ENCODE measurements around the gene ARL13B. TPM values are rescaled to one million over a fixed set of nuclear protein-coding genes. Genes with fewer than 3 reads are reported as not detected.

The ARL13B gene
- total and polyA plus RNA-seq, 2 donors (not counting 3 experiments of a cell fraction or from before 2014, with no cell fraction given) = 3.8 to 8.6 TPM

DNA sequence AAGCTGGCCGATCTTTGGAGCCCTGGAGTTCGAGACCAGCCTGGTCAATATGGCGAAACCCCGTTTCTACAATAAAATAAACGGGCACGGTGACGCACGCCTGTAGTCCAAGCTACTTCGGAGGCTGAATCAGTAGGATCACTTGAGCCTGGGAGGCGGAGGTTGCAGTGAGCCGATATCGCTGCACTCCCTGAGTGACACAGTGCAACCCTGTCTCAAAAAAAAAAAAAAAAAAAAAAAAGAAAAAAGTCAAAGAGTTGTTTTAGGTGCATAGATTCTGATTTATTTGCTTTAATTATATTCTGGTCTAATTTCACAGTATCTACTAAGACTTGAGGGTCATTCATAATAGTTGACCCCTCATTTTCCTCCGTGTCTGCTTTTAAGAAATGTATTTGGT lies 1.7 kb downstream of the ARL13B start:
- no peak overlapping the region for H2AFZ ChIP-seq (ENCODE audit: low read depth, low read length)
- H4K20me1 ChIP-seq (replicated peaks; ENCODE audit: control insufficient read depth, extremely low read depth, insufficient read depth, low read length) = no peaks in the 10 kb centered on the region
- no peak overlapping the region for H3K9ac ChIP-seq (replicated peaks; ENCODE audit: extremely low read depth, insufficient read depth, low read length)
- no TSS peak for BruUV-seq (replicated peaks)
- intact Hi-C loops (cut with micrococcal nuclease) = loop anchor here (2.0 kb wide), 1 partner anchor 23 kb away; no protein-coding TSS in a partner anchor
- FAIRE-seq = no peak
- H3K4me3 ChIP-seq (replicated peaks in 1 of 3; ENCODE audit: insufficient read depth in 1 of 3, low read depth in 1 of 3, low read length in 3 of 3) = no peak overlapping the region
- ChIA-PET CTCF (interaction anchor here (1.0 to 1.1 kb wide), 2 partner anchors 9 to 88 kb away, joined by 3 to 4 read pairs; no protein-coding TSS in a partner anchor), POLR2A (no interaction called here)
- H3K27ac ChIP-seq (ENCODE audit: insufficient read depth, low read depth, low read length) = no peak overlapping the region
- H3K4me1 ChIP-seq (ENCODE audit: control insufficient read depth, extremely low read depth, insufficient read depth, low read length) = peaks cover 15% of the 10 kb centered on the region
- no peaks in the 10 kb centered on the region for H3K9me3 ChIP-seq (replicated peaks; ENCODE audit: control insufficient read depth, insufficient read depth, low read length)
- dilution Hi-C loops (cut with MboI; ENCODE audit: extremely low pct_ligation_motif_present, low sequenced_read_pairs) = no loop called here
- H3K36me3 ChIP-seq (ENCODE audit: control insufficient read depth in 2 of 2, extremely low read depth in 1 of 2, insufficient read depth in 2 of 2, low read length in 2 of 2) = no peaks in the 10 kb centered on the region
- H3K4me2 ChIP-seq (ENCODE audit: insufficient read depth, low read length) = peak overlapping the region; percentile 98
- no peaks in the 10 kb centered on the region for H3K9me1 ChIP-seq (replicated peaks; ENCODE audit: control insufficient read depth, extremely low read depth, insufficient read depth, low read length)
- no peak for DNase-seq (ENCODE audit: low read depth, low spot score)
- peaks cover 17% of the 10 kb centered on the region for H3K79me2 ChIP-seq (ENCODE audit: control insufficient read depth, insufficient read depth, low read length)
- H3K27me3 ChIP-seq (ENCODE audit: control insufficient read depth in 2 of 2, insufficient read depth in 2 of 2, low read length in 2 of 2) = peaks cover 0 to 1% of the 10 kb centered on the region in 2 experiments
- TF ChIP-seq FOS (IDR thresholded peaks at IDR 0.05; ENCODE audit: borderline replicate concordance, insufficient read depth, low read length) (no peak), CTCF (IDR thresholded peaks at IDR 0.05; ENCODE audit: extremely low read depth in 1 of 2, insufficient read depth in 1 of 2, low read depth in 1 of 2, low read length in 2 of 2) (no peak), JUN (IDR thresholded peaks at IDR 0.05; ENCODE audit: borderline replicate concordance, insufficient read depth, insufficient read length, low read depth) (no peak), POLR2AphosphoS5 (IDR thresholded peaks at IDR 0.05; ENCODE audit: insufficient read depth, low read depth, low read length) (no peak), GATA2 (IDR thresholded peaks at IDR 0.05; ENCODE audit: insufficient read depth, insufficient read length, low read depth, low read length) (no peak), POLR2A (IDR thresholded peaks at IDR 0.05; ENCODE audit: low read depth, low read length) (no peak), EZH2 (IDR thresholded peaks at IDR 0.05; ENCODE audit: borderline replicate concordance, low read depth, low read length, severe bottlenecking) (no peak), MYC (IDR thresholded peaks at IDR 0.05; ENCODE audit: low read depth, low read length) (no peak)
- TF ChIP-seq, protein P1, sequence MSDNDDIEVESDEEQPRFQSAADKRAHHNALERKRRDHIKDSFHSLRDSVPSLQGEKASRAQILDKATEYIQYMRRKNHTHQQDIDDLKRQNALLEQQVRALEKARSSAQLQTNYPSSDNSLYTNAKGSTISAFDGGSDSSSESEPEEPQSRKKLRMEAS (IDR thresholded peaks at IDR 0.05; ENCODE audit: insufficient read depth, insufficient read length) = no peak
